ENCODE data around the gene SYPL1. TPM values are rescaled to one million over a fixed set of nuclear protein-coding genes. Genes with fewer than 3 reads are reported as not detected.
A peak's percentile ranks its signal among the peaks of the same experiment; 100 is the strongest.

The SYPL1 gene
- total RNA-seq, 1 experiment from 2014 or later, result 78.0 TPM

GRCh38 chr7:106116161-106116704 is 4.1 kb upstream of the SYPL1 start:
- Histone ChIP-seq H3K4me1 (ENCODE audit: control insufficient read depth in 1 of 2, insufficient read depth in 2 of 2, low read length in 2 of 2) (peaks cover 4 to 14% of the 10 kb centered on the region in 2 experiments; a peak in 3 of 4 replicates), H3K9ac (ENCODE audit: low read length) (no peak overlapping the region), H3K79me2 (ENCODE audit: insufficient read depth, low read length) (peaks cover 8% of the 10 kb centered on the region), H4K20me1 (ENCODE audit: insufficient read depth) (no peaks in the 10 kb centered on the region), H3K27me3 (ENCODE audit: insufficient read depth, low read length) (no peaks in the 10 kb centered on the region), H3K4me3 (replicated peaks in 1 of 2; ENCODE audit: low read depth in 1 of 2, low read length in 2 of 2) (no peak overlapping the region), H2AFZ (ENCODE audit: low read depth, low read length, poor library complexity, severe bottlenecking) (no peak overlapping the region), H3K9me2 (ENCODE audit: insufficient read depth) (no peaks in the 10 kb centered on the region), H3K27ac (ENCODE audit: low read depth, low read length) (no peak overlapping the region), H3K4me2 (ENCODE audit: low read length) (no peak overlapping the region), H3K9me3 (ENCODE audit: control insufficient read depth in 1 of 2, insufficient read depth in 1 of 2, low read depth in 1 of 2, low read length in 2 of 2) (no peaks in the 10 kb centered on the region), H3K36me3 (ENCODE audit: control insufficient read depth in 1 of 2, insufficient read depth in 2 of 2, low read length in 2 of 2) (no peaks in the 10 kb centered on the region)
- ATAC-seq, result no peak
- TF ChIP-seq MAX (IDR thresholded peaks at IDR 0.05), result peak; percentile 43; the same call in 1 of the 2 replicates
- TF ChIP-seq ZNF274 (IDR thresholded peaks at IDR 0.05; ENCODE audit: low read depth, low read length), result no peak
- POLR2A ChIA-PET, result no interaction called here
- intact Hi-C loops (cut with micrococcal nuclease), result no loop called here
- no peak for DNase-seq (ENCODE audit: low read depth, low spot score)
- BruUV-seq (replicated peaks), result no TSS peak
- CTCF ChIA-PET, result no interaction called here
- RAD21 ChIA-PET (ENCODE audit: low non-redundant PET in 1 of 2, low total read pairs in 2 of 2, uncharacterized antibody in 2 of 2, unreplicated experiment in 2 of 2), result no interaction called here

GRCh38 chr7:106114716-106115383 is 2.7 kb upstream of the SYPL1 start:
- Histone ChIP-seq H3K27ac (ENCODE audit: low read depth, low read length) (no peak overlapping the region), H3K4me2 (ENCODE audit: low read length) (no peak overlapping the region), H3K79me2 (ENCODE audit: insufficient read depth, low read length) (peaks cover 22% of the 10 kb centered on the region), H4K20me1 (ENCODE audit: insufficient read depth) (no peaks in the 10 kb centered on the region), H3K4me3 (replicated peaks in 1 of 2; ENCODE audit: low read depth in 1 of 2, low read length in 2 of 2) (no peak overlapping the region), H3K9me2 (ENCODE audit: insufficient read depth) (no peaks in the 10 kb centered on the region), H3K9me3 (ENCODE audit: control insufficient read depth in 1 of 2, insufficient read depth in 1 of 2, low read depth in 1 of 2, low read length in 2 of 2) (no peaks in the 10 kb centered on the region), H3K4me1 (ENCODE audit: control insufficient read depth in 1 of 2, insufficient read depth in 2 of 2, low read length in 2 of 2) (peaks cover 4 to 23% of the 10 kb centered on the region in 2 experiments; a peak in 3 of 4 replicates), H3K9ac (ENCODE audit: low read length) (no peak overlapping the region), H3K36me3 (ENCODE audit: control insufficient read depth in 1 of 2, insufficient read depth in 2 of 2, low read length in 2 of 2) (no peaks in the 10 kb centered on the region), H3K27me3 (ENCODE audit: insufficient read depth, low read length) (no peaks in the 10 kb centered on the region), H2AFZ (ENCODE audit: low read depth, low read length, poor library complexity, severe bottlenecking) (no peak overlapping the region)
- no TSS peak for BruUV-seq (replicated peaks)
- intact Hi-C loops (cut with micrococcal nuclease), result no loop called here
- ChIA-PET RAD21 (ENCODE audit: low non-redundant PET in 1 of 2, low total read pairs in 2 of 2, uncharacterized antibody in 2 of 2, unreplicated experiment in 2 of 2) (no interaction called here), POLR2A (interaction anchor here (1.5 kb wide), 1 partner anchor 11 kb away, joined by 3 read pairs; no protein-coding TSS in a partner anchor), CTCF (no interaction called here)
- TF ChIP-seq POLR2A (IDR thresholded peaks at IDR 0.05; ENCODE audit: borderline replicate concordance, extremely low read depth, insufficient read depth, insufficient read length) (no peak), REST (IDR thresholded peaks at IDR 0.05; ENCODE audit: low read depth) (no peak), POLR2AphosphoS5 (IDR thresholded peaks at IDR 0.05; ENCODE audit: low read depth, low read length) (no peak), MAX (IDR thresholded peaks at IDR 0.05) (no peak), CTCF (IDR thresholded peaks at IDR 0.05 in 2 of 3, conservative IDR thresholded peaks at IDR 0.05 in 1 of 3; ENCODE audit: borderline replicate concordance in 1 of 3, insufficient read depth in 1 of 3, low read depth in 2 of 3, low read length in 2 of 3) (no peak)
- DNase-seq (ENCODE audit: low read depth, low spot score) (no peak), ATAC-seq (no peak)

All from HCT116 (cell line).